Upper lobe of left lung (tissue), 6 donors: ENCODE results near the gene CACNA1A. TPM values are rescaled to one million over a fixed set of nuclear protein-coding genes. Genes with fewer than 3 reads are reported as not detected.
A peak's percentile ranks its signal among the peaks of the same experiment; 100 is the strongest.

Source experiments
- ATAC-seq, 2 donors: fragments of 200-7000 bp; cut with Tn5 transposase; one replicate each; pipeline ENCODE4 v1.9.1; 2022; ENCODE audit warnings: mild to moderate bottlenecking in 2 of 2, moderate library complexity in 2 of 2; ENCODE audit not compliant: low FRiP score in 2 of 2
- DNase-seq, 2 donors: peaks; one replicate each; pipeline ENCODE4 v3.0.0-alpha.2; 2019 to 2020
- H3K27ac ChIP-seq, 4 donors: fragments of 200-600 bp; sonication (generic); one replicate each; pipeline ENCODE4 v1.5.1; 2016 to 2019
- H3K27me3 ChIP-seq, 4 donors: fragments of 200-600 bp; sonication (generic); one replicate each; pipeline ENCODE4 v1.5.1; 2017 to 2019
- H3K36me3 ChIP-seq, 4 donors: fragments of 200-600 bp; sonication (generic); one replicate each; pipeline ENCODE4 v1.5.1; 2016 to 2019
- H3K4me1 ChIP-seq, 4 donors: fragments of 200-600 bp; sonication (generic); one replicate each; pipeline ENCODE4 v1.5.1; 2018 to 2019
- H3K4me3 ChIP-seq, 4 donors: fragments of 200-600 bp; sonication (generic); one replicate each; pipeline ENCODE4 v1.5.1; 2017 to 2019; ENCODE audit warnings: mild to moderate bottlenecking in 2 of 4, moderate library complexity in 1 of 4
- H3K9me3 ChIP-seq, 4 donors: fragments of 200-600 bp; sonication (generic); one replicate each; pipeline ENCODE4 v1.5.1; 2018 to 2019
- EP300 ChIP-seq, 4 donors: sonication (generic); formaldehyde crosslinking; IDR thresholded peaks; one replicate each; pipeline ENCODE4 v1.5.1; 2017; ENCODE audit warnings: antibody characterized with exemption in 4 of 4, control low read depth in 2 of 4
- POLR2A ChIP-seq, 4 donors: fragments of 450-650 bp; IDR thresholded peaks; one replicate each; pipeline ENCODE4 v1.5.1; 2016 to 2017; ENCODE audit warnings: antibody characterized with exemption in 4 of 4, mild to moderate bottlenecking in 2 of 4
- POLR2AphosphoS5 ChIP-seq, 2 donors: sonication (generic); formaldehyde crosslinking; IDR thresholded peaks; one replicate each; pipeline ENCODE4 v1.5.1; 2017; ENCODE audit warnings: antibody characterized with exemption in 2 of 2
- WGBS, 2 donors: methylation state at CpG; one replicate each; pipeline ENCODE4 v1.1.5; 2017 to 2018; 5-methylcytosine and 5-hydroxymethylcytosine counted together
- total RNA-seq, 6 donors: library from RNA; depleted of rRNA in 4 of 6; stranded (reverse); fragments of >200 nt in 4 of 6; gene quantifications; one replicate each; pipeline versions ENCODE4 v1.1.0 to v1.2.1, GENCODE V29; 2016 to 2021
- TF ChIP-seq, protein P1 (sequence below), 6 experiments: fragments of 450-650 bp in 4 of 6; fragments of 200-600 bp in 2 of 6; sonication (generic) in 2 of 6; IDR thresholded peaks; one replicate each; pipeline ENCODE4 v1.5.1; 2016 to 2019; ENCODE audit warnings: antibody characterized with exemption in 6 of 6
- donor health status: DM: no; HTN: no; CAD: no; lungs with moderate emphysema.
- donor health status: DM: no; HTN: yes; CAD: no; lungs with severe emphysema.

The CACNA1A gene
- total RNA-seq, 6 donors from 2014 or later: 0.29 to 0.69 (median 0.67) TPM; not detected in 1

- H3K4me3 ChIP-seq: no peak overlapping the region
- H3K36me3 ChIP-seq: no peaks in the 10 kb centered on the region
- H3K27me3 ChIP-seq: no peaks in the 10 kb centered on the region
- DNase-seq (peak in 1 of 2 donors; percentile 76), ATAC-seq (no peak)
- no peak for TF ChIP-seq EP300 (IDR thresholded peaks at IDR 0.05)
- TF ChIP-seq, protein P1, sequence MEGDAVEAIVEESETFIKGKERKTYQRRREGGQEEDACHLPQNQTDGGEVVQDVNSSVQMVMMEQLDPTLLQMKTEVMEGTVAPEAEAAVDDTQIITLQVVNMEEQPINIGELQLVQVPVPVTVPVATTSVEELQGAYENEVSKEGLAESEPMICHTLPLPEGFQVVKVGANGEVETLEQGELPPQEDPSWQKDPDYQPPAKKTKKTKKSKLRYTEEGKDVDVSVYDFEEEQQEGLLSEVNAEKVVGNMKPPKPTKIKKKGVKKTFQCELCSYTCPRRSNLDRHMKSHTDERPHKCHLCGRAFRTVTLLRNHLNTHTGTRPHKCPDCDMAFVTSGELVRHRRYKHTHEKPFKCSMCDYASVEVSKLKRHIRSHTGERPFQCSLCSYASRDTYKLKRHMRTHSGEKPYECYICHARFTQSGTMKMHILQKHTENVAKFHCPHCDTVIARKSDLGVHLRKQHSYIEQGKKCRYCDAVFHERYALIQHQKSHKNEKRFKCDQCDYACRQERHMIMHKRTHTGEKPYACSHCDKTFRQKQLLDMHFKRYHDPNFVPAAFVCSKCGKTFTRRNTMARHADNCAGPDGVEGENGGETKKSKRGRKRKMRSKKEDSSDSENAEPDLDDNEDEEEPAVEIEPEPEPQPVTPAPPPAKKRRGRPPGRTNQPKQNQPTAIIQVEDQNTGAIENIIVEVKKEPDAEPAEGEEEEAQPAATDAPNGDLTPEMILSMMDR (IDR thresholded peaks at IDR 0.05): no peak
- TF ChIP-seq POLR2A (IDR thresholded peaks at IDR 0.05): no peak
- TF ChIP-seq POLR2AphosphoS5 (IDR thresholded peaks at IDR 0.05): no peak
- H3K9me3 ChIP-seq: no peaks in the 10 kb centered on the region
- H3K27ac ChIP-seq: no peak overlapping the region
- no peaks in the 10 kb centered on the region for H3K4me1 ChIP-seq
- 89 to 93% methylated on average over 18 to 31 of the region's 31 CpGs for WGBS, 2 donors
Measured at GRCh38 chr19:13286195-13286985, 219.9 kb downstream of the CACNA1A start.

GRCh38 chr19:13284929-13285928 is 221.1 kb downstream of the CACNA1A start:
- TF ChIP-seq EP300 (IDR thresholded peaks at IDR 0.05) (no peak), POLR2AphosphoS5 (IDR thresholded peaks at IDR 0.05) (no peak), POLR2A (IDR thresholded peaks at IDR 0.05) (no peak)
- TF ChIP-seq, protein P1 (IDR thresholded peaks at IDR 0.05): no peak
- peak in 1 of 2 donors; percentile 48 for DNase-seq
- Histone ChIP-seq H3K36me3 (no peaks in the 10 kb centered on the region), H3K27ac (no peak overlapping the region), H3K27me3 (no peaks in the 10 kb centered on the region), H3K4me1 (no peaks in the 10 kb centered on the region), H3K4me3 (no peak overlapping the region), H3K9me3 (no peaks in the 10 kb centered on the region)
- ATAC-seq: no peak
- 37 to 46% methylated on average over 13 of the region's 13 CpGs for WGBS, 2 donors

DNA sequence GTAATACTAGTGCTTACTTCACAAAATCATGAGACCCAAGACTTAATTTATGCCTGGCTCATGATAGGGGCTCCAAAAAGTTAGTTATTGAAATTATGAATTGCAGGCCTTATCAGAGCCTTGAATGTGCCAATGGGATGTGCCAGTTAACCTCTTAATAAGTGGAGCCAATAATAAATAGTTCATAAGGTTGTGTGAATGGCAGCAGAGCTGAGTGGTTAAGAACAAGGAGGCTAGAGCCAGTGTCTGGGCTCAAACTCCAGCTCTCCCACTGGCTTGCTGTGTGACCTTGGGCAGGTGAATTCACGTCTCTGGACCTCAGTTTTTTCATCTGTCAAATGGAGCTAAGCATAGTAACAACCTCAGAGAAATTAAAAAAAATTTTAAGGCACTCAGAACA is 222.4 kb downstream of the CACNA1A start:
- TF ChIP-seq EP300 (IDR thresholded peaks at IDR 0.05): no peak
- TF ChIP-seq POLR2A (IDR thresholded peaks at IDR 0.05): no peak
- TF ChIP-seq POLR2AphosphoS5 (IDR thresholded peaks at IDR 0.05): no peak
- TF ChIP-seq, protein P1 (IDR thresholded peaks at IDR 0.05): no peak
- no peak overlapping the region for H3K27ac ChIP-seq
- DNase-seq (no peak), ATAC-seq (no peak)
- 43 to 56% methylated on average over 1 of the region's 1 CpG for WGBS, 2 donors
- H3K4me1 ChIP-seq: no peaks in the 10 kb centered on the region
- H3K4me3 ChIP-seq: no peak overlapping the region
- H3K9me3 ChIP-seq: no peaks in the 10 kb centered on the region
- no peaks in the 10 kb centered on the region for H3K36me3 ChIP-seq
- no peaks in the 10 kb centered on the region for H3K27me3 ChIP-seq

GRCh38 chr19:13282486-13283065 is 223.7 kb downstream of the CACNA1A start:
- no peak overlapping the region for H3K4me3 ChIP-seq
- peaks cover under 1 to 6% (median 3%) of the 10 kb centered on the region in 4 donors for H3K4me1 ChIP-seq
- DNase-seq (no peak), ATAC-seq (no peak)
- no peaks in the 10 kb centered on the region for H3K27me3 ChIP-seq
- no peak overlapping the region for H3K27ac ChIP-seq
- no peaks in the 10 kb centered on the region for H3K9me3 ChIP-seq
- 71 to 81% methylated on average over 7 to 8 of the region's 8 CpGs for WGBS, 2 donors
- TF ChIP-seq, protein P1 (IDR thresholded peaks at IDR 0.05): no peak
- H3K36me3 ChIP-seq: no peaks in the 10 kb centered on the region
